Right renal pelvis (tissue), 4 donors: ENCODE measurements around the gene SLC15A1. TPM values are rescaled to one million over a fixed set of nuclear protein-coding genes. Genes with fewer than 3 reads are reported as not detected.

Experiments used
- DNase-seq, 4 donors: peaks; one replicate each; pipeline ENCODE4 v3.0.0-alpha.2; 2013; ENCODE audit warnings: low read depth in 4 of 4, low spot score in 3 of 4, missing footprints in 1 of 4
- polyA plus RNA-seq, 4 donors: library from polyadenylated mRNA; unstranded; fragments of 120-200 nt; gene quantifications; one replicate each; pipeline ENCODE4 v1.2.1, GENCODE V29; 2013; ENCODE audit not compliant: insufficient read length in 4 of 4

The SLC15A1 gene
- polyA plus RNA-seq, 4 donors: 7.0 to 9.8 (median 8.8) TPM

GRCh38 chr13:98781470-98781869, 29.0 kb upstream of the SLC15A1 start:
- DNase-seq: no peak

- DNase-seq: no peak
Measured at GRCh38 chr13:98781045-98781444, 28.6 kb upstream of the SLC15A1 start.

- DNase-seq: no peak
Measured at GRCh38 chr13:98780451-98780850, 28.0 kb upstream of the SLC15A1 start.

- no peak for DNase-seq
Measured at GRCh38 chr13:98779695-98780094, 27.2 kb upstream of the SLC15A1 start.

GRCh38 chr13:98778749-98779148, 26.3 kb upstream of the SLC15A1 start:
- DNase-seq: no peak

- DNase-seq: no peak
Measured at GRCh38 chr13:98776644-98777043, 24.2 kb upstream of the SLC15A1 start.

GRCh38 chr13:98775844-98776598, 23.5 kb upstream of the SLC15A1 start:
- no peak for DNase-seq

GRCh38 chr13:98775386-98775785, 22.9 kb upstream of the SLC15A1 start:
- DNase-seq: no peak

- no peak for DNase-seq
Measured at GRCh38 chr13:98774776-98775175, 22.3 kb upstream of the SLC15A1 start.

- DNase-seq: no peak
Measured at GRCh38 chr13:98773921-98774320, 21.4 kb upstream of the SLC15A1 start.

- no peak for DNase-seq
Measured at GRCh38 chr13:98772794-98773452, 20.5 kb upstream of the SLC15A1 start.

GRCh38 chr13:98771838-98772611, 19.6 kb upstream of the SLC15A1 start:
- DNase-seq: no peak

- no peak for DNase-seq
Measured at GRCh38 chr13:98769736-98770135, 17.3 kb upstream of the SLC15A1 start.

GRCh38 chr13:98768522-98768921, 16.1 kb upstream of the SLC15A1 start:
- DNase-seq: no peak

- no peak for DNase-seq
Measured at GRCh38 chr13:98766697-98767096, 14.2 kb upstream of the SLC15A1 start.

GRCh38 chr13:98765996-98766519, 13.6 kb upstream of the SLC15A1 start:
- no peak for DNase-seq

- no peak for DNase-seq
Measured at GRCh38 chr13:98761986-98762616, 9.6 kb upstream of the SLC15A1 start.

- DNase-seq: no peak
Measured at GRCh38 chr13:98761126-98761985, 8.9 kb upstream of the SLC15A1 start.

GRCh38 chr13:98755729-98756128, 3.3 kb upstream of the SLC15A1 start:
- no peak for DNase-seq

GRCh38 chr13:98755116-98755515, 2.6 kb upstream of the SLC15A1 start:
- DNase-seq: no peak
